Measurements from ENCODE around the gene RPL27. TPM values are rescaled to one million over a fixed set of nuclear protein-coding genes. Genes with fewer than 3 reads are reported as not detected.

Gene RPL27
- total and polyA plus RNA-seq, 4 donors: 188 to 928 (median 442) TPM

Small RNA genes lying within 50 kb of the gene (small RNA-seq; reads per million reads assigned to genes)
- not detected for gene AARSD1

Other genes with a start within 250 kb of the RPL27 start
- gene RAMP2, start 237.2 kb upstream of the RPL27 start, total RNA-seq: 1 to 10 TPM in 1 of 2 donors, under 1 TPM in 1; 0.92 to 2.9 TPM
- 10 to 100 TPM in 1 of 2 donors, 1 to 10 TPM in 1; 7.3 to 17.2 TPM for gene RAMP2, start 237.2 kb upstream of the RPL27 start, polyA plus RNA-seq
- 10 to 100 TPM; 40.9 to 43.0 TPM for gene VPS25, start 225.0 kb upstream of the RPL27 start, total RNA-seq
- gene VPS25, start 225.0 kb upstream of the RPL27 start, polyA plus RNA-seq: 10 to 100 TPM; 58.9 to 65.7 TPM
- gene WNK4, start 217.8 kb upstream of the RPL27 start, total RNA-seq: 1 to 10 TPM in 1 of 2 donors, under 1 TPM in 1; 0.33 to 7.5 TPM
- under 1 TPM; 0.40 to 0.60 TPM for gene WNK4, start 217.8 kb upstream of the RPL27 start, polyA plus RNA-seq
- gene COA3, start 199.7 kb upstream of the RPL27 start, total RNA-seq: 10 to 100 TPM; 62.3 to 74.1 TPM
- 100 to 1,000 TPM; 132 to 294 TPM for gene COA3, start 199.7 kb upstream of the RPL27 start, polyA plus RNA-seq
- under 1 TPM in 1 of 2 donors, not detected in 1; 0.93 TPM for gene CNTD1, start 199.6 kb upstream of the RPL27 start, total RNA-seq
- under 1 TPM; 0.28 to 0.89 TPM for gene CNTD1, start 199.6 kb upstream of the RPL27 start, polyA plus RNA-seq
- gene BECN1, start 174.1 kb upstream of the RPL27 start, total RNA-seq: 10 to 100 TPM; 47.6 to 64.1 TPM
- 10 to 100 TPM; 37.7 to 44.2 TPM for gene BECN1, start 174.1 kb upstream of the RPL27 start, polyA plus RNA-seq
- gene PSME3, start 165.0 kb upstream of the RPL27 start, total RNA-seq: 10 to 100 TPM; 25.0 to 46.7 TPM
- 10 to 100 TPM; 33.0 to 55.3 TPM for gene PSME3, start 165.0 kb upstream of the RPL27 start, polyA plus RNA-seq
- 1 to 10 TPM in 1 of 2 donors, under 1 TPM in 1; 0.33 to 2.4 TPM for gene AOC2, start 153.8 kb upstream of the RPL27 start, total RNA-seq
- under 1 TPM; 0.17 to 0.50 TPM for gene AOC2, start 153.8 kb upstream of the RPL27 start, polyA plus RNA-seq
- gene AOC3, start 147.2 kb upstream of the RPL27 start, total RNA-seq: 1 to 10 TPM; 2.4 to 6.9 TPM
- 10 to 100 TPM in 1 of 2 donors, 1 to 10 TPM in 1; 2.0 to 18.2 TPM for gene AOC3, start 147.2 kb upstream of the RPL27 start, polyA plus RNA-seq
- 100 to 1,000 TPM in 1 of 2 donors, 10 to 100 TPM in 1; 23.8 to 271 TPM for gene G6PC1, start 97.6 kb upstream of the RPL27 start, total RNA-seq
- gene G6PC1, start 97.6 kb upstream of the RPL27 start, polyA plus RNA-seq: 100 to 1,000 TPM in 1 of 2 donors, 10 to 100 TPM in 1; 84.7 to 144 TPM
- gene AARSD1, start 34.0 kb upstream of the RPL27 start, total RNA-seq: 10 to 100 TPM in 1 of 2 donors, 1 to 10 TPM in 1; 8.2 to 17.8 TPM
- gene AARSD1, start 34.0 kb upstream of the RPL27 start, polyA plus RNA-seq: 10 to 100 TPM; 21.3 to 25.2 TPM
- gene PTGES3L, start 18.3 kb upstream of the RPL27 start, total RNA-seq: under 1 TPM; 0.08 to 0.19 TPM
- under 1 TPM in 1 of 2 donors, not detected in 1; 0.13 TPM for gene PTGES3L, start 18.3 kb upstream of the RPL27 start, polyA plus RNA-seq
- 1 to 10 TPM; 5.6 to 8.1 TPM for gene RUNDC1, start 17.9 kb upstream of the RPL27 start, total RNA-seq
- 1 to 10 TPM; 2.9 to 3.2 TPM for gene RUNDC1, start 17.9 kb upstream of the RPL27 start, polyA plus RNA-seq
- 10 to 100 TPM; 11.9 to 20.7 TPM for gene IFI35, start 8.4 kb downstream of the RPL27 start, total RNA-seq
- 10 to 100 TPM; 23.4 to 34.6 TPM for gene IFI35, start 8.4 kb downstream of the RPL27 start, polyA plus RNA-seq
- 10 to 100 TPM; 16.3 to 18.7 TPM for gene VAT1, start 24.0 kb downstream of the RPL27 start, total RNA-seq
- gene VAT1, start 24.0 kb downstream of the RPL27 start, polyA plus RNA-seq: 10 to 100 TPM; 32.1 to 38.8 TPM
- gene RND2, start 26.8 kb downstream of the RPL27 start, total RNA-seq: 1 to 10 TPM; 1.9 to 2.8 TPM
- gene RND2, start 26.8 kb downstream of the RPL27 start, polyA plus RNA-seq: 1 to 10 TPM; 2.1 to 2.4 TPM
- gene BRCA1, start 126.9 kb downstream of the RPL27 start, total RNA-seq: 10 to 100 TPM in 1 of 2 donors, 1 to 10 TPM in 1; 8.9 to 18.6 TPM
- 10 to 100 TPM in 1 of 2 donors, 1 to 10 TPM in 1; 1.5 to 16.8 TPM for gene BRCA1, start 126.9 kb downstream of the RPL27 start, polyA plus RNA-seq
- gene NBR1, start 172.8 kb downstream of the RPL27 start, total RNA-seq: 10 to 100 TPM; 59.3 to 74.6 TPM
- 10 to 100 TPM; 18.2 to 30.1 TPM for gene NBR1, start 172.8 kb downstream of the RPL27 start, polyA plus RNA-seq
- 1 to 10 TPM; 2.9 to 3.8 TPM for gene TMEM106A, start 213.5 kb downstream of the RPL27 start, total RNA-seq
- gene TMEM106A, start 213.5 kb downstream of the RPL27 start, polyA plus RNA-seq: 1 to 10 TPM; 1.3 to 2.3 TPM
- gene CCDC200, start 230.2 kb downstream of the RPL27 start, total RNA-seq: not detected
- 1 to 10 TPM in 1 of 2 donors, not detected in 1; 1.3 TPM for gene CCDC200, start 230.2 kb downstream of the RPL27 start, polyA plus RNA-seq
- not detected for gene RNU2-1, start 235.6 kb downstream of the RPL27 start, total RNA-seq
- 1 to 10 TPM in 1 of 2 donors, not detected in 1; 3.4 TPM for gene RNU2-1, start 235.6 kb downstream of the RPL27 start, polyA plus RNA-seq